GM23338 (cell line): ENCODE measurements around the gene AKAP13.

Experiments used
- CTCF ChIP-seq, 2 experiments: fragments of 200-600 bp in 1 of 2; sonication (generic) in 1 of 2; conservative IDR thresholded peaks; 2 replicates each; pipeline versions ENCODE4 v1.5.1 to v1.6.1; 2016 to 2017; ENCODE audit warnings: antibody characterized with exemption in 2 of 2, low read depth in 2 of 2, mild to moderate bottlenecking in 2 of 2, moderate library complexity in 1 of 2
- EZH2phosphoT487 ChIP-seq: fragments of 200-600 bp; sonication (generic); IDR thresholded peaks from one replicate; pipeline ENCODE4 v1.8.1; 2018; ENCODE audit warnings: antibody characterized with exemption; ENCODE audit not compliant: unreplicated experiment
- REST ChIP-seq: IDR thresholded peaks from one replicate; pipeline ENCODE4 v1.6.1; 2018; ENCODE audit warnings: antibody characterized with exemption; ENCODE audit not compliant: unreplicated experiment

- no peak for TF ChIP-seq CTCF (conservative IDR thresholded peaks at IDR 0.05; ENCODE audit: low read depth in 2 of 2)
- TF ChIP-seq REST, result no peak
- TF ChIP-seq EZH2phosphoT487, result no peak
These were observed 227.4 kb downstream of the AKAP13 start for GRCh38 chr15:85607842-85608241.
